ENCODE measurements around the gene FSCN2. TPM values are rescaled to one million over a fixed set of nuclear protein-coding genes. Genes with fewer than 3 reads are reported as not detected.

FSCN2 gene
- total RNA-seq, 6 experiments from 2014 or later, result 0.22 TPM; not detected in 5

GRCh38 chr17:81569986-81570514 lies 41.9 kb downstream of the FSCN2 start:
- no peak for DNase-seq
- no peak for ATAC-seq
- WGBS (ENCODE audit: insufficient coverage, low coverage, low lambda C conversion rate, missing lambda C conversion rate), result 100% methylated on average over 2 of the region's 18 CpGs
- no peak overlapping the region for H3K27ac ChIP-seq
- H3K36me3 ChIP-seq, result peaks cover 0 to 63% (median 36%) of the 10 kb centered on the region in 4 donors
- TF ChIP-seq CTCF (IDR thresholded peaks at IDR 0.05) (no peak), POLR2A (IDR thresholded peaks at IDR 0.05) (no peak)
- H3K4me1 ChIP-seq, result peaks cover 7 to 26% (median 16%) of the 10 kb centered on the region in 4 donors
- H3K9me3 ChIP-seq, result no peaks in the 10 kb centered on the region
- H3K4me3 ChIP-seq, result no peak overlapping the region
- intact Hi-C loops (cut with DNase I), result no loop called here
- no peaks in the 10 kb centered on the region for H3K27me3 ChIP-seq

- Histone ChIP-seq H3K4me1 (peaks cover 7 to 27% (median 16%) of the 10 kb centered on the region in 4 donors), H3K27ac (no peak overlapping the region), H3K9me3 (no peaks in the 10 kb centered on the region), H3K27me3 (no peaks in the 10 kb centered on the region), H3K36me3 (peaks cover 0 to 62% (median 29%) of the 10 kb centered on the region in 4 donors), H3K4me3 (no peak overlapping the region)
- no peak for ATAC-seq
- intact Hi-C loops (cut with DNase I), result no loop called here
- DNase-seq, result no peak
- TF ChIP-seq POLR2A (IDR thresholded peaks at IDR 0.05), result no peak
- TF ChIP-seq CTCF (IDR thresholded peaks at IDR 0.05), result no peak
- WGBS (ENCODE audit: insufficient coverage, low coverage, low lambda C conversion rate, missing lambda C conversion rate), result 89% methylated on average over 5 of the region's 11 CpGs
These were observed 42.8 kb downstream of the FSCN2 start for GRCh38 chr17:81570964-81571363.

- peaks cover under 1 to 24% (median 12%) of the 10 kb centered on the region in 4 donors for H3K4me1 ChIP-seq
- H3K36me3 ChIP-seq, result peaks cover 0 to 59% (median 28%) of the 10 kb centered on the region in 4 donors
- H3K9me3 ChIP-seq, result no peaks in the 10 kb centered on the region
- intact Hi-C loops (cut with DNase I), result no loop called here
- 87% methylated on average over 7 of the region's 12 CpGs for WGBS (ENCODE audit: insufficient coverage, low coverage, low lambda C conversion rate, missing lambda C conversion rate)
- DNase-seq (no peak), ATAC-seq (no peak)
- H3K27me3 ChIP-seq, result no peaks in the 10 kb centered on the region
- TF ChIP-seq POLR2A (IDR thresholded peaks at IDR 0.05), result no peak
- no peak overlapping the region for H3K27ac ChIP-seq
- H3K4me3 ChIP-seq, result no peak overlapping the region
These were observed 44.5 kb downstream of the FSCN2 start for GRCh38 chr17:81572563-81573168.

- 89% methylated on average over 8 of the region's 17 CpGs for WGBS (ENCODE audit: insufficient coverage, low coverage, low lambda C conversion rate, missing lambda C conversion rate)
- DNase-seq, result no peak
These were observed 45.8 kb downstream of the FSCN2 start for GRCh38 chr17:81573794-81574642.

More at GRCh38 chr17:81573794-81574642, 45.8 kb downstream of the FSCN2 start:
- H3K4me1 ChIP-seq, result peaks cover 0 to 14% (median 7%) of the 10 kb centered on the region in 4 donors
- H3K36me3 ChIP-seq, result peaks cover 0 to 54% (median 22%) of the 10 kb centered on the region in 4 donors
- no peaks in the 10 kb centered on the region for H3K9me3 ChIP-seq
- no peaks in the 10 kb centered on the region for H3K27me3 ChIP-seq
- H3K27ac ChIP-seq, result no peak overlapping the region
- H3K4me3 ChIP-seq, result no peak overlapping the region
- ATAC-seq, result no peak
- TF ChIP-seq CTCF (IDR thresholded peaks at IDR 0.05) (no peak), POLR2A (IDR thresholded peaks at IDR 0.05) (no peak)
- intact Hi-C loops (cut with DNase I), result no loop called here
